ENCODE results near the gene PROSER3. TPM values are rescaled to one million over a fixed set of nuclear protein-coding genes. Genes with fewer than 3 reads are reported as not detected.

Gene PROSER3
- polyA plus RNA-seq, 3 donors = 1.8 to 14.7 (median 2.9) TPM

GRCh38 chr19:35811317-35812219 is 53.6 kb downstream of the PROSER3 start:
- no peak overlapping the region for H3K4me3 Mint-ChIP-seq
- H3K27me3 Mint-ChIP-seq (ENCODE audit: low read depth in 3 of 3) = peaks cover 2 to 12% (median 8%) of the 10 kb centered on the region in 3 donors
- Histone ChIP-seq H3K36me3 (replicated peaks in 1 of 2; ENCODE audit: control insufficient read depth in 1 of 2, insufficient read depth in 2 of 2, low read length in 2 of 2) (no peaks in the 10 kb centered on the region), H3K4me1 (ENCODE audit: control insufficient read depth in 1 of 2, insufficient read depth in 2 of 2, low read length in 2 of 2) (no peaks in the 10 kb centered on the region), H3K27me3 (ENCODE audit: control insufficient read depth in 2 of 2, insufficient read depth in 2 of 2, low read length in 2 of 2) (no peaks in the 10 kb centered on the region), H3K9ac (ENCODE audit: insufficient read depth, low read length, poor library complexity, severe bottlenecking) (no peak overlapping the region), H4K20me1 (ENCODE audit: insufficient read depth, low read length) (no peaks in the 10 kb centered on the region), H3K9me3 (replicated peaks in 1 of 2; ENCODE audit: control insufficient read depth in 1 of 2, insufficient read depth in 1 of 2, low read length in 2 of 2) (no peaks in the 10 kb centered on the region), H3K4me2 (replicated peaks; ENCODE audit: extremely low read depth, low read length, poor library complexity, severe bottlenecking) (no peak overlapping the region), H3K4me3 (replicated peaks in 1 of 3; ENCODE audit: low read depth in 2 of 3, low read length in 3 of 3) (no peak overlapping the region), H3K27ac (ENCODE audit: low read depth in 1 of 2, low read length in 2 of 2) (no peak overlapping the region), H3K79me2 (ENCODE audit: insufficient read depth, low read length) (no peaks in the 10 kb centered on the region), H2AFZ (ENCODE audit: insufficient read depth, low read depth, low read length, poor library complexity, severe bottlenecking) (no peak overlapping the region)
- WGBS (ENCODE audit: insufficient coverage) = 90% methylated on average over 15 of the region's 18 CpGs
- H3K36me3 Mint-ChIP-seq = no peaks in the 10 kb centered on the region
- no peak for DNase-seq
- H3K27ac Mint-ChIP-seq = no peak overlapping the region
- peaks cover 0 to 4% (median 0%) of the 10 kb centered on the region in 7 donors for H3K9me3 Mint-ChIP-seq
- intact Hi-C loops (cut with micrococcal nuclease) = no loop called here
- TF ChIP-seq CTCF (IDR thresholded peaks at IDR 0.05) = no peak
- H3K4me1 Mint-ChIP-seq = no peaks in the 10 kb centered on the region

GRCh38 chr19:35812220-35813042 is 54.5 kb downstream of the PROSER3 start, which contains the start of gene PRODH2:
Gene PRODH2 (minus strand): TSS chr19:35812845. CDS start chr19:35812805, 40 bp downstream.
- H3K4me1 Mint-ChIP-seq = no peaks in the 10 kb centered on the region
- Histone ChIP-seq H3K9ac (ENCODE audit: insufficient read depth, low read length, poor library complexity, severe bottlenecking) (no peak within 1 kb of the TSS), H3K27me3 (ENCODE audit: control insufficient read depth in 2 of 2, insufficient read depth in 2 of 2, low read length in 2 of 2) (no peaks in the 10 kb centered on the region), H3K4me3 (replicated peaks in 1 of 3; ENCODE audit: low read depth in 2 of 3, low read length in 3 of 3) (no peak within 1 kb of the TSS), H3K4me1 (ENCODE audit: control insufficient read depth in 1 of 2, insufficient read depth in 2 of 2, low read length in 2 of 2) (no peaks in the 10 kb centered on the region), H2AFZ (ENCODE audit: insufficient read depth, low read depth, low read length, poor library complexity, severe bottlenecking) (no peak within 1 kb of the TSS), H3K27ac (ENCODE audit: low read depth in 1 of 2, low read length in 2 of 2) (no peak within 1 kb of the TSS), H4K20me1 (ENCODE audit: insufficient read depth, low read length) (no peaks in the 10 kb centered on the region), H3K4me2 (replicated peaks; ENCODE audit: extremely low read depth, low read length, poor library complexity, severe bottlenecking) (no peak within 1 kb of the TSS), H3K9me3 (replicated peaks in 1 of 2; ENCODE audit: control insufficient read depth in 1 of 2, insufficient read depth in 1 of 2, low read length in 2 of 2) (no peaks in the 10 kb centered on the region), H3K79me2 (ENCODE audit: insufficient read depth, low read length) (no peaks in the 10 kb centered on the region), H3K36me3 (replicated peaks in 1 of 2; ENCODE audit: control insufficient read depth in 1 of 2, insufficient read depth in 2 of 2, low read length in 2 of 2) (no peaks in the 10 kb centered on the region)
- WGBS (ENCODE audit: insufficient coverage) = 84% methylated on average over 26 of the region's 26 CpGs
- no peak within 1 kb of the TSS for H3K4me3 Mint-ChIP-seq
- H3K9me3 Mint-ChIP-seq = peaks cover 0 to 3% (median 0%) of the 10 kb centered on the region in 7 donors
- peaks cover 2 to 15% (median 8%) of the 10 kb centered on the region in 3 donors for H3K27me3 Mint-ChIP-seq (ENCODE audit: low read depth in 3 of 3)
- H3K27ac Mint-ChIP-seq = no peak within 1 kb of the TSS
- intact Hi-C loops (cut with micrococcal nuclease) = no loop called here
- H3K36me3 Mint-ChIP-seq = no peaks in the 10 kb centered on the region
- DNase-seq = no peak
- TF ChIP-seq CTCF (IDR thresholded peaks at IDR 0.05) = no peak

Data from CD14-positive monocyte (primary cell).